Activated CD4-positive, CD25-positive, alpha-beta regulatory T cell treated with anti-CD3 and anti-CD28 coated beads, Interleukin-2, amount 50 U/mL, for 16 hours (primary cell): Measurements from ENCODE around the gene CDC16.
"Not testable (repeated sequence)": the region's sequence is repeated elsewhere in the genome, so short reads cannot be mapped to it uniquely, and the experiment has no call there.

Experiments
- DNase-seq: peaks from one replicate; pipeline ENCODE4 v3.0.0-alpha.2; 2020; ENCODE audit warnings: low read depth, low spot score

CDC16 gene

GRCh38 chr13:114228176-114228575 is 6.5 kb upstream of the CDC16 start:
- no peak for DNase-seq

- no peak for DNase-seq
Observed at GRCh38 chr13:114229506-114229905, 5.2 kb upstream of the CDC16 start.

- no peak for DNase-seq
Observed at GRCh38 chr13:114230117-114230516, 4.6 kb upstream of the CDC16 start.

- DNase-seq, result no peak
Observed at GRCh38 chr13:114230575-114230974, 4.1 kb upstream of the CDC16 start.

- no peak for DNase-seq
Observed at GRCh38 chr13:114231886-114232285, 2.8 kb upstream of the CDC16 start.

- no peak for DNase-seq
Observed at GRCh38 chr13:114234266-114234644, 442 bp upstream of the CDC16 start.

- no peak for DNase-seq
Observed at GRCh38 chr13:114235697-114236096, 1.0 kb downstream of the CDC16 start.

GRCh38 chr13:114236227-114236626 is 1.5 kb downstream of the CDC16 start:
- DNase-seq, result no peak

GRCh38 chr13:114237415-114238112 is 2.9 kb downstream of the CDC16 start:
- DNase-seq, result no peak

GRCh38 chr13:114241918-114242317 is 7.2 kb downstream of the CDC16 start:
- DNase-seq, result no peak

- no peak for DNase-seq
Observed at GRCh38 chr13:114243971-114244370, 9.3 kb downstream of the CDC16 start.

- no peak for DNase-seq
Observed at GRCh38 chr13:114244637-114245036, 9.9 kb downstream of the CDC16 start.

- no peak for DNase-seq
Observed at GRCh38 chr13:114248011-114248410, 13.3 kb downstream of the CDC16 start.

GRCh38 chr13:114249077-114249476 is 14.4 kb downstream of the CDC16 start:
- no peak for DNase-seq

GRCh38 chr13:114251639-114252440 is 17.1 kb downstream of the CDC16 start:
- DNase-seq, result not testable (repeated sequence)

- no peak for DNase-seq
Observed at GRCh38 chr13:114256547-114256946, 21.9 kb downstream of the CDC16 start.

- no peak for DNase-seq
Observed at GRCh38 chr13:114257014-114257413, 22.3 kb downstream of the CDC16 start.

- DNase-seq, result no peak
Observed at GRCh38 chr13:114258589-114258988, 23.9 kb downstream of the CDC16 start.

GRCh38 chr13:114259374-114259773 is 24.7 kb downstream of the CDC16 start:
- no peak for DNase-seq

GRCh38 chr13:114259974-114260373 is 25.3 kb downstream of the CDC16 start:
- no peak for DNase-seq

GRCh38 chr13:114260814-114261213 is 26.1 kb downstream of the CDC16 start:
- no peak for DNase-seq

GRCh38 chr13:114261328-114261965 is 26.8 kb downstream of the CDC16 start:
- DNase-seq, result no peak

GRCh38 chr13:114263578-114263977 is 28.9 kb downstream of the CDC16 start:
- no peak for DNase-seq
